Stimulated activated memory B cell treated with anti-CD40 and anti-IgM and Interleukin-4, amounts not matched to agents 10 μg/mL and 1 μg/mL and 100 μg/mL, for 72 hours (primary cell): ENCODE data around the gene TSC22D2.
"Not testable (repeated sequence)": the region's sequence is repeated elsewhere in the genome, so short reads cannot be mapped to it uniquely, and the experiment has no call there.

Experiments
- ATAC-seq: fragments of 150-1000 bp; cut with Tn5 transposase; 2 replicates; pipeline ENCODE4 v1.10.0; 2021
- H3K27ac Mint-ChIP-seq: one replicate; pipeline ENCODE4 v1.8.0; 2022; ENCODE audit warnings: mild to moderate bottlenecking, mixed read lengths
- H3K27me3 Mint-ChIP-seq: one replicate; pipeline ENCODE4 v1.8.0; 2022; ENCODE audit warnings: mixed read lengths
- H3K36me3 Mint-ChIP-seq: one replicate; pipeline ENCODE4 v1.8.0; 2022; ENCODE audit warnings: mixed read lengths
- H3K4me1 Mint-ChIP-seq: one replicate; pipeline ENCODE4 v1.8.0; 2022; ENCODE audit warnings: mixed read lengths
- H3K4me3 Mint-ChIP-seq: one replicate; pipeline ENCODE4 v1.8.0; 2022; ENCODE audit warnings: mild to moderate bottlenecking, moderate library complexity, mixed read lengths
- H3K9me3 Mint-ChIP-seq: one replicate; pipeline ENCODE4 v1.8.0; 2022; ENCODE audit warnings: mixed read lengths

TSC22D2 gene

DNA sequence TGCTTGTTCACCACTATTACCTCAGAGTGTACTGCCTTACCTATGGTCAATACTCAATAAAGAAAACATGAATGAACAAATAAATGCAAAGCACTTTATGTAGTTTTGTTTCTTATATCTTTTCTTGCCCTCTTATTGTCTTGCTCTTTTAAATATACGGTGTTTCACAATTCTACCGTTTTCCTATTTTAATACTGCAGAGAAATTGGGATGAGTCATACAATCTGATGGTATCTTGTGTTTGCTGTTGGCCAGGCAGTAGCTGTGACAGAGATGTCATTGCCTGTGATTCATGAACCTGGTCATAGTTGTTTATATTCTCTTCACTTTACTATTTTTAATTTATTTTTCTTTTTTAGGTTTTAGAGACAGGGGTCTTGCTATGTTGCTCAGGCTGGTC is 89.9 kb downstream of the TSC22D2 start:
- Mint-ChIP-seq H3K27me3 (peaks cover 12% of the 10 kb centered on the region), H3K4me3 (no peak overlapping the region), H3K27ac (no peak overlapping the region), H3K4me1 (peaks cover 7% of the 10 kb centered on the region), H3K36me3 (peaks cover 13% of the 10 kb centered on the region), H3K9me3 (peaks cover 10% of the 10 kb centered on the region)
- no peak for ATAC-seq

- not testable (repeated sequence) for H3K27ac Mint-ChIP-seq, H3K4me3 Mint-ChIP-seq, H3K4me1 Mint-ChIP-seq, H3K9me3 Mint-ChIP-seq, ATAC-seq
- H3K36me3 Mint-ChIP-seq, result peaks cover 13% of the 10 kb centered on the region
- peaks cover 30% of the 10 kb centered on the region for H3K27me3 Mint-ChIP-seq
Observed at GRCh38 chr3:150500960-150501359, 92.9 kb downstream of the TSC22D2 start.

GRCh38 chr3:150503402-150504099 is 95.5 kb downstream of the TSC22D2 start:
- Mint-ChIP-seq H3K4me1 (peaks cover 7% of the 10 kb centered on the region), H3K27ac (no peak overlapping the region), H3K27me3 (peaks cover 52% of the 10 kb centered on the region), H3K9me3 (peaks cover 17% of the 10 kb centered on the region), H3K4me3 (no peak overlapping the region), H3K36me3 (peaks cover 24% of the 10 kb centered on the region)
- ATAC-seq, result no peak

- H3K4me3 Mint-ChIP-seq, result no peak overlapping the region
- no peak for ATAC-seq
- H3K9me3 Mint-ChIP-seq, result peaks cover 17% of the 10 kb centered on the region
- H3K27me3 Mint-ChIP-seq, result peaks cover 58% of the 10 kb centered on the region
- H3K27ac Mint-ChIP-seq, result no peak overlapping the region
- H3K4me1 Mint-ChIP-seq, result peaks cover 7% of the 10 kb centered on the region
- peaks cover 20% of the 10 kb centered on the region for H3K36me3 Mint-ChIP-seq
Observed at GRCh38 chr3:150504483-150504882, 96.4 kb downstream of the TSC22D2 start.

GRCh38 chr3:150508401-150508800 is 100.3 kb downstream of the TSC22D2 start:
- H3K9me3 Mint-ChIP-seq, result peaks cover 8% of the 10 kb centered on the region
- H3K36me3 Mint-ChIP-seq, result peaks cover 11% of the 10 kb centered on the region
- H3K27ac Mint-ChIP-seq, result no peak overlapping the region
- ATAC-seq, result no peak
- H3K4me3 Mint-ChIP-seq, result no peak overlapping the region
- H3K4me1 Mint-ChIP-seq, result no peaks in the 10 kb centered on the region
- peaks cover 68% of the 10 kb centered on the region for H3K27me3 Mint-ChIP-seq

DNA sequence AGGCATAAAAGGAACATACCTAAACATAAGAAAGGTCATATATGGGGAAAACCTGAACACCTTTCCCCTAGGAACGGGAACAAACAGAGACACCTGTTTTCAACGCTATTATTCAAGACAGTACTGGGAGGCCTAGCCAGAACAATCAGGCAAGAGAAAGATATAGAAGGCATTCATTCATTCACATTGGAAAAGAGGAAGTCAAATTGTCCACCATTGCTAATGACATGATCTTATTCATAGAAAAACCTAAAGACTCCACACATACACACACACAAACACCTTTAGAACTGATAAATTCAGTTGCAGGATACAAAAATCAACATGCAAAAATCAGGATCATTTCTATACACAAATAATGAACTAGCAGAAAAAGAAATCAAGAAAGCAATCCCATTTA is 101.7 kb downstream of the TSC22D2 start:
- no peak overlapping the region for H3K27ac Mint-ChIP-seq
- peaks cover 54% of the 10 kb centered on the region for H3K27me3 Mint-ChIP-seq
- no peaks in the 10 kb centered on the region for H3K4me1 Mint-ChIP-seq
- no peak for ATAC-seq
- peaks cover 11% of the 10 kb centered on the region for H3K36me3 Mint-ChIP-seq
- peaks cover 8% of the 10 kb centered on the region for H3K9me3 Mint-ChIP-seq
- H3K4me3 Mint-ChIP-seq, result no peak overlapping the region

- H3K4me1 Mint-ChIP-seq, result no peaks in the 10 kb centered on the region
- H3K27ac Mint-ChIP-seq, result no peak overlapping the region
- H3K4me3 Mint-ChIP-seq, result no peak overlapping the region
- H3K36me3 Mint-ChIP-seq, result peaks cover 11% of the 10 kb centered on the region
- H3K27me3 Mint-ChIP-seq, result peaks cover 47% of the 10 kb centered on the region
- peaks cover 11% of the 10 kb centered on the region for H3K9me3 Mint-ChIP-seq
- no peak for ATAC-seq
Observed at GRCh38 chr3:150511122-150511821, 103.2 kb downstream of the TSC22D2 start.

DNA sequence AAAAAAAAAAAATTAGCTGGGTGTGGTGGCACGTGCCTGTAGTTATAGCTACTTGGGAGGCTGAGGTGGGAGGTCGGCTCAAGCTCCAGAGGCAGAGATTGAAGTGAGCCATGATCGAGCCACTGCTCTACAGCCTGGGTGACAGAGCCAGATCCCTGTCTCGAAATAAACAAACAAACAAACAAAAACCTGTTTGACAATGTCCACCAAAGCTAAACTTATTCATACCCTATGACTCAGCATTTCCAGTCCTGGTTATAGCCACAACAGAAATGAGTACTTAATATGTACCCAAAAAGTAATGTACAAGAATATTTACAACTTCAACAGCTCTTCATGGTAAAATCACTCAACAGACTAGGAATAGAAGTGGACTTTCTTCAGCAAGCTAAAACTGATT is 107.1 kb downstream of the TSC22D2 start:
- no peak overlapping the region for H3K27ac Mint-ChIP-seq
- no peaks in the 10 kb centered on the region for H3K4me1 Mint-ChIP-seq
- peaks cover 12% of the 10 kb centered on the region for H3K9me3 Mint-ChIP-seq
- no peak overlapping the region for H3K4me3 Mint-ChIP-seq
- H3K36me3 Mint-ChIP-seq, result peaks cover 6% of the 10 kb centered on the region
- no peak for ATAC-seq
- H3K27me3 Mint-ChIP-seq, result peaks cover 19% of the 10 kb centered on the region
